Mesenchymal stem cell (in vitro differentiated cells and primary cell): ENCODE data around the gene IGSF8.
"Not testable (repeated sequence)": the region's sequence is repeated elsewhere in the genome, so short reads cannot be mapped to it uniquely, and the experiment has no call there.

ENCODE experiments used
- DNase-seq: peaks from one replicate; pipeline ENCODE4 v3.0.0-alpha.2; 2013
- H2AFZ ChIP-seq: one replicate; pipeline ENCODE4 v1.6.1; 2013; ENCODE audit warnings: low read depth, mild to moderate bottlenecking, control low read depth, inconsistent platforms, low read length, moderate library complexity
- H2AK5ac ChIP-seq: 2 replicates; pipeline ENCODE4 v1.6.1; 2013; ENCODE audit warnings: low read length, moderate library complexity, mild to moderate bottlenecking, inconsistent platforms; ENCODE audit not compliant: severe bottlenecking
- H2BK120ac ChIP-seq: one replicate; pipeline ENCODE4 v1.6.1; 2013; ENCODE audit warnings: low read depth, mild to moderate bottlenecking, inconsistent platforms, low read length, moderate library complexity
- H2BK12ac ChIP-seq, 2 experiments: one replicate each; pipeline ENCODE4 v1.6.1; 2013; ENCODE audit warnings: inconsistent platforms in 2 of 2, low read length in 2 of 2, mild to moderate bottlenecking in 2 of 2, moderate library complexity in 2 of 2, control low read depth in 1 of 2
- H2BK15ac ChIP-seq: one replicate; pipeline ENCODE4 v1.6.1; 2013; ENCODE audit warnings: mild to moderate bottlenecking, low read depth, inconsistent platforms; ENCODE audit not compliant: poor library complexity, severe bottlenecking
- H2BK5ac ChIP-seq: 2 replicates; pipeline ENCODE4 v1.6.1; 2013; ENCODE audit warnings: low read depth, mild to moderate bottlenecking, low read length, control low read depth, inconsistent platforms; ENCODE audit not compliant: poor library complexity, severe bottlenecking
- H3K14ac ChIP-seq, 2 experiments: one replicate each; pipeline ENCODE4 v1.6.1; 2013; ENCODE audit warnings: inconsistent platforms in 2 of 2, low read length in 2 of 2, control low read depth in 1 of 2, mild to moderate bottlenecking in 1 of 2, moderate library complexity in 1 of 2
- H3K18ac ChIP-seq, 2 experiments: one replicate each; pipeline ENCODE4 v1.6.1; 2013; ENCODE audit warnings: inconsistent platforms in 2 of 2, low read length in 2 of 2, control low read depth in 1 of 2, low read depth in 1 of 2, mild to moderate bottlenecking in 1 of 2
- H3K23ac ChIP-seq, 2 experiments: one replicate each; pipeline ENCODE4 v1.6.1; 2013; ENCODE audit warnings: inconsistent platforms in 2 of 2, low read length in 2 of 2, mild to moderate bottlenecking in 2 of 2, moderate library complexity in 2 of 2, control low read depth in 1 of 2
- H3K27ac ChIP-seq: 2 replicates; pipeline ENCODE4 v1.5.1; 2013; ENCODE audit warnings: mild to moderate bottlenecking, moderate library complexity, low read length, control low read depth, inconsistent platforms; ENCODE audit not compliant: poor library complexity, severe bottlenecking
- H3K27me3 ChIP-seq, 2 experiments: 2 replicates each; pipeline versions ENCODE4 v1.6.1 to v1.7.0; 2013; ENCODE audit warnings: low read length in 2 of 2, mild to moderate bottlenecking in 2 of 2, moderate library complexity in 2 of 2, control low read depth in 1 of 2, inconsistent platforms in 1 of 2; ENCODE audit not compliant: control insufficient read depth in 1 of 2, insufficient read depth in 1 of 2
- H3K36me3 ChIP-seq, 2 experiments: 2 replicates each; pipeline versions ENCODE4 v1.6.1 to v1.7.0; 2013; ENCODE audit warnings: low read length in 2 of 2, control low read depth in 1 of 2, inconsistent platforms in 1 of 2, low read depth in 1 of 2, mild to moderate bottlenecking in 1 of 2; ENCODE audit not compliant: insufficient read depth in 2 of 2, control insufficient read depth in 1 of 2
- H3K4ac ChIP-seq, 2 experiments: one replicate each; pipeline ENCODE4 v1.6.1; 2013; ENCODE audit warnings: inconsistent platforms in 2 of 2, low read length in 2 of 2, mild to moderate bottlenecking in 2 of 2, moderate library complexity in 2 of 2, control low read depth in 1 of 2, low read depth in 1 of 2
- H3K4me1 ChIP-seq: 2 replicates; pipeline ENCODE4 v1.6.1; 2013; ENCODE audit warnings: low read depth, low read length, control low read depth; ENCODE audit not compliant: control insufficient read depth, insufficient read depth
- H3K4me2 ChIP-seq: 2 replicates; pipeline ENCODE4 v1.6.1; 2013; ENCODE audit warnings: low read length, mild to moderate bottlenecking, inconsistent platforms; ENCODE audit not compliant: poor library complexity, severe bottlenecking
- H3K4me3 ChIP-seq, 2 experiments: 2 replicates each; pipeline versions ENCODE4 v1.5.1 to v1.7.0; 2013; ENCODE audit warnings: low read length in 2 of 2, mild to moderate bottlenecking in 2 of 2, control low read depth in 1 of 2, low read depth in 1 of 2; ENCODE audit not compliant: insufficient read depth in 1 of 2
- H3K79me1 ChIP-seq: replicated peaks from 2 replicates; pipeline ENCODE4 v1.6.1; 2013; ENCODE audit warnings: mild to moderate bottlenecking, control low read depth, low read length, inconsistent platforms; ENCODE audit not compliant: poor library complexity, severe bottlenecking
- H3K9ac ChIP-seq: 2 replicates; pipeline ENCODE4 v1.7.0; 2013; ENCODE audit warnings: mild to moderate bottlenecking, low read length, moderate library complexity
- H3K9me3 ChIP-seq: 2 replicates; pipeline ENCODE4 v1.7.0; 2013; ENCODE audit warnings: mild to moderate bottlenecking, low read length; ENCODE audit not compliant: control insufficient read depth
- H4K8ac ChIP-seq: one replicate; pipeline ENCODE4 v1.6.1; 2013; ENCODE audit warnings: inconsistent platforms, mild to moderate bottlenecking, low read length, moderate library complexity
- H4K91ac ChIP-seq: one replicate; pipeline ENCODE4 v1.6.1; 2013; ENCODE audit warnings: mild to moderate bottlenecking, low read length, inconsistent platforms
- WGBS: methylation state at CpG from one replicate; pipeline ENCODE4 v1.1.7; 2013; ENCODE audit warnings: mixed read lengths; 5-methylcytosine and 5-hydroxymethylcytosine counted together

The IGSF8 gene

DNA sequence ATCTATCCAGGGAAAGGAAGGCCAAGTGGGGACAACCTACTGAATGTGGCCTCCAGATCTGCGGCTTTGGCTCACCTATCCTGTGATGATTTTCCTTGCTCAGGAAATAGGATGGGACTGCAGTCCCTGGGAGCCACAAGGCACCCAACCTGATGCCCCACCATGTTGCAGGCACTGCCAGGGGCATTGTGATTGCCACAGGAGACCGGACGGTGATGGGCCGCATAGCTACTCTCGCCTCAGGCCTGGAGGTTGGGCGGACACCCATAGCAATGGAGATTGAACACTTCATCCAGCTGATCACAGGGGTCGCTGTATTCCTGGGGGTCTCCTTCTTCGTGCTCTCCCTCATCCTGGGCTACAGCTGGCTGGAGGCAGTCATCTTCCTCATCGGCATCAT lies 29.0 kb upstream of the IGSF8 start:
- Histone ChIP-seq H2AFZ (no peak overlapping the region), H3K9me3 (no peaks in the 10 kb centered on the region), H4K8ac (no peak overlapping the region), H2AK5ac (peak overlapping the region; percentile 75), H2BK120ac (no peak overlapping the region), H3K27ac (no peak overlapping the region), H3K23ac (no peak overlapping the region), H3K4me3 (no peak overlapping the region), H3K36me3 (no peaks in the 10 kb centered on the region), H3K27me3 (peaks cover 5 to 23% of the 10 kb centered on the region in 2 experiments), H2BK15ac (no peak overlapping the region), H3K4me2 (no peak overlapping the region), H3K14ac (no peak overlapping the region), H3K9ac (no peak overlapping the region), H3K4me1 (peaks cover 23% of the 10 kb centered on the region), H3K4ac (no peak overlapping the region), H2BK5ac (no peak overlapping the region), H4K91ac (no peak overlapping the region), H3K79me1 (no peaks in the 10 kb centered on the region), H3K18ac (no peak overlapping the region), H2BK12ac (peak overlapping the region in 1 of 2 experiments; percentile 40)
- WGBS, result 99% methylated on average over 9 of the region's 9 CpGs
- no peak for DNase-seq

GRCh38 chr1:160126342-160126741 lies 27.9 kb upstream of the IGSF8 start:
- Histone ChIP-seq H3K27me3 (peaks cover 0 to 16% of the 10 kb centered on the region in 2 experiments), H3K4me1 (peaks cover 23% of the 10 kb centered on the region)
- H3K36me3 ChIP-seq, H3K9ac ChIP-seq, H3K27ac ChIP-seq, H3K9me3 ChIP-seq, H4K8ac ChIP-seq, H2BK15ac ChIP-seq, H2AK5ac ChIP-seq, H3K4ac ChIP-seq, H2BK12ac ChIP-seq, H3K4me2 ChIP-seq, H3K79me1 ChIP-seq, H3K14ac ChIP-seq, H3K23ac ChIP-seq, H2BK120ac ChIP-seq, DNase-seq, H3K18ac ChIP-seq, H3K4me3 ChIP-seq, H2AFZ ChIP-seq, H4K91ac ChIP-seq, H2BK5ac ChIP-seq: not testable (repeated sequence)
- no CpG with 5 or more reads among the region's 4 CpGs for WGBS

DNA sequence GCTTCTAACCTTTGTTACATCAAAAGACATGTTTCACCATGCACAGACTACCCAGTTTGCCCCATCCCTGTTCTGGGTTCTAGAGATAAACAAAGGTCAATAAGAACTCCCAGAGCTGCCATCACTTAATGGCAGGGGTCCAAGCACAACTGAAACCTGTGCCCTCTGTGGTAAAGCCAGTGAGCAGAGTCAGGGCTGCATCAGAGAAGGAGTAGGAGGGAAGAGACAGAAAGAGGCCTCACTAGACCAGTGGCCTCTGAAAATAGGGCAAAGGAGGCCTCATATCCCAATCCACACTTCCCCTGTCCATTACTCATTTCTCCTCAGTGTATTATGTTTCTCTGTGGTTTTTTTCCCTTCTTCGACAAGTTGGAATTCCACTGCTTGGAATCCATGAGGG lies 27.3 kb upstream of the IGSF8 start:
- DNase-seq, result peak; percentile 21
- Histone ChIP-seq H2AK5ac (peak overlapping the region; percentile 61), H3K36me3 (no peaks in the 10 kb centered on the region), H3K9me3 (no peaks in the 10 kb centered on the region), H2BK15ac (no peak overlapping the region), H3K4ac (no peak overlapping the region), H3K4me1 (peaks cover 23% of the 10 kb centered on the region), H4K8ac (no peak overlapping the region), H3K27me3 (peaks cover 0 to 10% of the 10 kb centered on the region in 2 experiments), H2AFZ (no peak overlapping the region), H2BK12ac (no peak overlapping the region), H4K91ac (no peak overlapping the region), H3K18ac (no peak overlapping the region), H3K14ac (no peak overlapping the region), H3K27ac (peak overlapping the region; percentile 2), H3K79me1 (no peaks in the 10 kb centered on the region), H3K4me3 (no peak overlapping the region), H3K23ac (no peak overlapping the region), H3K9ac (peak overlapping the region; percentile 22), H3K4me2 (no peak overlapping the region), H2BK5ac (no peak overlapping the region), H2BK120ac (no peak overlapping the region)
- WGBS, result 32% methylated on average over 1 of the region's 1 CpG

DNA sequence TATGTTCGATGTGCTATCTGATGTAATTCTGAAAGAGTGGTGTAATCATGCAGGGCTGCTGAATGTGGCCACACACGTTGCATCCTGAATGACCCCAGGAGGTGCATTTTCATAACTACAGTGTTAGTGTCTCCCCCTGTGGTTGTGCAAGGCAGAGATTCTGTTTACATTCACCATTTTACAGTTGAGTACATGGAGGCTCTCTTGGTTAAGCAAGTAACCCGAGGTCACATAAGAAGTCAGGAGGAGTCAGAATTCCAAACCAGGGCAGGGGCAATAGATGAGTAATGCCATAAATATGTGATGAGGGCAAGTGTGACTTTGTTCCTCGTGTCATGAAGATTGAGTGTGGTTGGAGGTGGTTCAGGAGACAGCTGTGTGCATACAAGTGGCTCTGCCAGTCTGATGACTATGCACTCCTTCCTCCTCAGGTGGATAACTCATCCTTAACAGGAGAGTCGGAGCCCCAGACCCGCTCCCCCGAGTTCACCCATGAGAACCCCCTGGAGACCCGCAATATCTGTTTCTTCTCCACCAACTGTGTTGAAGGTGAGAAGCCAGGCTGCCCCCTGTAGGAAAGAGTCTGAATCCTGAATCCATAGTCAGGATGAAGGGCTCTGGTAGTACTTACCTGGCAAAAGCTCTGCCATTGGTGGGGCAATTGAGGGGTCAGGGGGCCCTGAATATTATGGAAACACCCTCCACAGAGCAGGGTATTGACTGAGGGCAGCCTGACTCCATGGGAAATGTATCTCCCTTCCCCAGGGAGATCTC lies 26.5 kb upstream of the IGSF8 start:
- no peak overlapping the region for H2AFZ ChIP-seq
- H2BK120ac ChIP-seq, result no peak overlapping the region
- no peak overlapping the region for H3K4me3 ChIP-seq
- H4K8ac ChIP-seq, result no peak overlapping the region
- H3K4me1 ChIP-seq, result peaks cover 25% of the 10 kb centered on the region
- DNase-seq, result peak; percentile 85
- H3K4me2 ChIP-seq, result no peak overlapping the region
- H2BK15ac ChIP-seq, result no peak overlapping the region
- H2AK5ac ChIP-seq, result peak overlapping the region; percentile 61
- H3K27ac ChIP-seq, result peak overlapping the region; percentile 24
- no peaks in the 10 kb centered on the region for H3K9me3 ChIP-seq
- H3K4ac ChIP-seq, result peak overlapping the region in 1 of 2 experiments; percentile 9
- no peak overlapping the region for H4K91ac ChIP-seq
- H3K79me1 ChIP-seq, result no peaks in the 10 kb centered on the region
- 17% methylated on average over 8 of the region's 8 CpGs for WGBS
- no peak overlapping the region for H2BK12ac ChIP-seq
- H3K27me3 ChIP-seq, result peaks cover 0 to 2% of the 10 kb centered on the region in 2 experiments
- no peak overlapping the region for H3K14ac ChIP-seq
- no peak overlapping the region for H3K9ac ChIP-seq
- no peaks in the 10 kb centered on the region for H3K36me3 ChIP-seq
- H3K18ac ChIP-seq, result peak overlapping the region in 1 of 2 experiments; percentile 18
- no peak overlapping the region for H3K23ac ChIP-seq
- H2BK5ac ChIP-seq, result no peak overlapping the region
